GM12878 (cell line): ENCODE results near the gene SLC35F3. TPM values are rescaled to one million over a fixed set of nuclear protein-coding genes. Genes with fewer than 3 reads are reported as not detected.

Experiments used
- ATAC-seq: fragments of 200-7000 bp; cut with Tn5 transposase; 3 replicates; pipeline ENCODE4 v1.9.1; 2020; ENCODE audit warnings: mild to moderate bottlenecking, moderate library complexity
- BruUV-seq: library from RNA; stranded (reverse); fragments of 400-500 nt; replicated peaks from 2 replicates; lab custom pipeline; 2021; lab: Mats Ljungman, UMichigan
- CTCF ChIA-PET: fragments of 300-600 bp; sonication (Branson Sonifier 250); formaldehyde crosslinking; extraction: SDS; loops from one replicate; lab custom pipeline; 2021; ENCODE audit warnings: inconsistent platforms; lab: Yijun Ruan, JAX
- POLR2A ChIA-PET: fragments of 350-600 bp; formaldehyde crosslinking; extraction: SDS; loops from one replicate; lab custom pipeline; 2021; ENCODE audit warnings: inconsistent platforms; lab: Charles Lee
- RAD21 ChIA-PET: fragments of 300-600 bp; sonication (Branson Sonifier 250); formaldehyde crosslinking; loops from one replicate; lab custom pipeline; 2023; ENCODE audit warnings: antibody characterized with exemption; ENCODE audit not compliant: unreplicated experiment; lab: Charles Lee
- SMC1A ChIA-PET: fragments of 300-600 bp; sonication (Branson Sonifier 250); formaldehyde crosslinking; loops from one replicate; lab custom pipeline; 2023; ENCODE audit not compliant: unreplicated experiment, uncharacterized antibody; lab: Charles Lee
- DNase-seq: peaks from one replicate; pipeline ENCODE4 v3.0.0-alpha.2; 2011; ENCODE audit warnings: low read depth, low spot score
- FAIRE-seq: peaks from 3 replicates; lab custom pipeline; 2011; peaks lifted over from hg19 to GRCh38; lab: Jason Lieb, UNC
- H2AFZ ChIP-seq: 2 replicates; pipeline ENCODE4 v1.6.0; 2011; ENCODE audit warnings: low read depth, low read length, control low read depth; ENCODE audit not compliant: control insufficient read depth
- H3K27ac ChIP-seq: 2 replicates; pipeline ENCODE4 v1.5.1; 2011; ENCODE audit warnings: control low read depth; ENCODE audit not compliant: control insufficient read depth, insufficient read depth
- H3K27me3 ChIP-seq, 2 experiments: replicated peaks in 1 of 2; 2 replicates each; pipeline versions ENCODE4 v1.6.0 to v1.6.1; 2011; ENCODE audit warnings: low read length in 1 of 2; ENCODE audit not compliant: control insufficient read depth in 2 of 2, insufficient read depth in 2 of 2
- H3K36me3 ChIP-seq, 2 experiments: 2 replicates each; pipeline ENCODE4 v1.5.1; 2011; ENCODE audit warnings: low read length in 1 of 2; ENCODE audit not compliant: control insufficient read depth in 2 of 2, insufficient read depth in 2 of 2
- H3K4me1 ChIP-seq: 2 replicates; pipeline ENCODE4 v1.6.1; 2011; ENCODE audit warnings: mild to moderate bottlenecking, low read length, moderate library complexity, mixed read lengths; ENCODE audit not compliant: control insufficient read depth, insufficient read depth
- H3K4me2 ChIP-seq: 2 replicates; pipeline ENCODE4 v1.6.0; 2011; ENCODE audit warnings: control low read depth; ENCODE audit not compliant: control insufficient read depth, insufficient read depth
- H3K4me3 ChIP-seq: fragments of 200-600 bp; sonication (generic); 2 replicates; pipeline ENCODE4 v1.5.1; 2016
- H3K79me2 ChIP-seq: 2 replicates; pipeline ENCODE4 v1.6.0; 2011; ENCODE audit warnings: low read length; ENCODE audit not compliant: control insufficient read depth, insufficient read depth
- H3K9ac ChIP-seq: 2 replicates; pipeline ENCODE4 v1.8.0; 2011; ENCODE audit warnings: low read length, control low read depth, mixed read lengths; ENCODE audit not compliant: control insufficient read depth, insufficient read depth
- H3K9me3 ChIP-seq: replicated peaks from 3 replicates; pipeline ENCODE4 v1.5.1; 2011; ENCODE audit warnings: mild to moderate bottlenecking, low read length; ENCODE audit not compliant: control insufficient read depth, insufficient read depth
- H4K20me1 ChIP-seq: 2 replicates; pipeline ENCODE4 v1.6.0; 2011; ENCODE audit not compliant: control insufficient read depth, insufficient read depth
- CEBPB ChIP-seq, 2 experiments: fragments of 150-350 bp in 1 of 2; IDR thresholded peaks; 2 replicates each; pipeline ENCODE4 v1.6.1; 2012 to 2014; ENCODE audit warnings: low read depth in 2 of 2, low read length in 2 of 2, borderline replicate concordance in 1 of 2, inconsistent platforms in 1 of 2
- CUX1 ChIP-seq: IDR thresholded peaks from 2 replicates; pipeline ENCODE4 v1.6.1; 2012; ENCODE audit warnings: improper control_type of control experiment, low read depth, low read length; ENCODE audit not compliant: insufficient replicate concordance
- EGR1 ChIP-seq, 2 experiments: IDR thresholded peaks; 1 replicate in 1 of 2; 2 replicates in 1 of 2; pipeline ENCODE4 v1.6.1; 2011 to 2012; ENCODE audit warnings: low read depth in 2 of 2, low read length in 2 of 2, borderline replicate concordance in 1 of 2, mild to moderate bottlenecking in 1 of 2, moderate library complexity in 1 of 2
- SIX5 ChIP-seq: IDR thresholded peaks from 2 replicates; pipeline ENCODE4 v1.6.1; 2011; ENCODE audit warnings: mild to moderate bottlenecking, low read depth, low read length, moderate library complexity; ENCODE audit not compliant: severe bottlenecking
- STAT1 ChIP-seq: fragments of 450-650 bp; conservative IDR thresholded peaks from 2 replicates; pipeline ENCODE4 v1.6.1; 2014; ENCODE audit warnings: antibody characterized with exemption, mild to moderate bottlenecking
- YY1 ChIP-seq: IDR thresholded peaks from 2 replicates; pipeline ENCODE4 v1.6.1; 2011; ENCODE audit warnings: low read depth, mild to moderate bottlenecking, low read length
- ZBTB40 ChIP-seq: fragments of 450-650 bp; IDR thresholded peaks from 2 replicates; pipeline ENCODE4 v1.6.1; 2016; ENCODE audit warnings: mild to moderate bottlenecking, moderate library complexity, borderline replicate concordance
- WGBS: methylation state at CpG from one replicate; pipeline ENCODE4 v1.1.6; 2016; ENCODE audit warnings: low lambda C conversion rate; ENCODE audit not compliant: insufficient replicate concordance, insufficient coverage; ENCODE audit errors: missing lambda C conversion rate; 5-methylcytosine and 5-hydroxymethylcytosine counted together
- in situ Hi-C: fragments of 300-500 bp; cut with MboI; formaldehyde crosslinking; loops from 9 replicates; pipeline ENCODE4 v1.14.3; 2018; ENCODE audit warnings: mixed read lengths
- intact Hi-C: fragments of 100-400 bp; cut with micrococcal nuclease; formaldehyde crosslinking; loops from one replicate; pipeline ENCODE4 v1.14.2; 2022; ENCODE audit not compliant: unreplicated experiment
- polyA plus RNA-seq, 11 experiments: library from polyadenylated mRNA; depleted of rRNA in 4 of 11; unstranded in 6 of 11; stranded (reverse) in 5 of 11; fragments of >200 nt; fragmentation: Nextera tagmentation in 4 of 11; fragmentation: Illumina TruSeq in 1 of 11; extraction: Ambion mirVana in 4 of 11; extraction: Trizol in 1 of 11; gene quantifications; 1 replicate in 1 of 11; 2 replicates in 10 of 11; pipeline versions ENCODE4 v1.2.1 to v1.2.3, GENCODE V29; 2011 to 2016; ENCODE audit warnings: inconsistent platforms in 2 of 11, missing spikeins in 2 of 11, low read depth in 1 of 11
- total RNA-seq, 4 experiments: library from RNA; depleted of rRNA in 3 of 4; stranded (reverse); fragments of >200 nt in 3 of 4; fragmentation: Illumina TruSeq in 1 of 4; extraction: Trizol in 1 of 4; gene quantifications; 2 replicates each; pipeline versions ENCODE4 v1.2.1 to v1.2.3, GENCODE V29; 2013 to 2021

The SLC35F3 gene
- total and polyA plus RNA-seq, 10 of the 15 experiments (the other 5 are each of a cell fraction or from before 2014, with no cell fraction given): 1.0 to 8.6 (median 5.7) TPM

DNA sequence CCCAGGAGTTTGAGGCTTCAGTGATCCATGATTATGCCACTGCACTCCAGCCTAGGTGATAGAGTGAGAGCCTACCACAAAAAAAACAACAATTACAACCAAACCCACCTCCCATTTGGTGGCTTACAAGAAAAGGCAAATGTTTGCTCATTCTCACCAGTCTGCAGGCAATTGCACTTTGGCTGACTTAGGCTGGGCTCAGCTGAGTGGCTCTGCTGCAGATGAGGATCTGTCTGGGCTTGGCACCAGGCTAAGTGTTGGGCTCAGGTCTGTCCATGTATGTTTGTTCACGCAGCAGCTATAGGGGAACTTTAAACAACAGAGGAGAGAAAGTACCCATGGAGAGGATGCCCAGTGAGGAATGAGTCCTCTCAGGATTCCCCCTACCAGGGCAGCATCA, 440.8 kb downstream of the SLC35F3 start:
- DNase-seq (no peak), ATAC-seq (no peak), FAIRE-seq (no peak)
- Histone ChIP-seq H3K9ac (no peak overlapping the region), H3K9me3 (no peaks in the 10 kb centered on the region), H3K4me3 (no peak overlapping the region), H3K27me3 (peaks cover 0 to 4% of the 10 kb centered on the region in 2 experiments; a peak in 1 of 4 replicates), H3K36me3 (no peaks in the 10 kb centered on the region), H4K20me1 (no peaks in the 10 kb centered on the region), H2AFZ (no peak overlapping the region), H3K27ac (no peak overlapping the region), H3K79me2 (no peaks in the 10 kb centered on the region), H3K4me1 (no peaks in the 10 kb centered on the region), H3K4me2 (no peak overlapping the region)
- ChIA-PET RAD21 (no interaction called here), SMC1A (no interaction called here), CTCF (no interaction called here), POLR2A (no interaction called here)
- no TSS peak for BruUV-seq
- in situ Hi-C loops (no loop called here), intact Hi-C loops (no loop called here)
- no peak for TF ChIP-seq YY1
- TF ChIP-seq STAT1: no peak
- no peak for TF ChIP-seq EGR1 (IDR thresholded peaks at IDR 0.05; ENCODE audit: borderline replicate concordance in 1 of 2, low read depth in 2 of 2, low read length in 2 of 2)
- WGBS: 50% methylated on average over 1 of the region's 1 CpG

- H3K27ac ChIP-seq: no peak overlapping the region
- no peak for ATAC-seq
- RAD21 ChIA-PET: no interaction called here
- H2AFZ ChIP-seq: no peak overlapping the region
- no peak for FAIRE-seq
- H3K4me1 ChIP-seq: no peaks in the 10 kb centered on the region
- no peak overlapping the region for H3K4me2 ChIP-seq
- intact Hi-C loops: no loop called here
- no peaks in the 10 kb centered on the region for H3K36me3 ChIP-seq
- no peak for DNase-seq
- peaks cover 0 to 4% of the 10 kb centered on the region in 2 experiments; a peak in 1 of 4 replicates for H3K27me3 ChIP-seq
- CTCF ChIA-PET: no interaction called here
- WGBS: 48% methylated on average over 4 of the region's 4 CpGs
- no peaks in the 10 kb centered on the region for H3K79me2 ChIP-seq
- H3K9me3 ChIP-seq: no peaks in the 10 kb centered on the region
- TF ChIP-seq CUX1 (no peak), SIX5 (no peak), CEBPB (IDR thresholded peaks at IDR 0.05; ENCODE audit: borderline replicate concordance in 1 of 2, low read depth in 2 of 2, low read length in 2 of 2) (no peak), ZBTB40 (no peak)
- H4K20me1 ChIP-seq: no peaks in the 10 kb centered on the region
- no TSS peak for BruUV-seq
- in situ Hi-C loops: no loop called here
- SMC1A ChIA-PET: no interaction called here
- POLR2A ChIA-PET: no interaction called here
- no peak overlapping the region for H3K4me3 ChIP-seq
- H3K9ac ChIP-seq: no peak overlapping the region
Observed at GRCh38 chr1:234348964-234349363, 444.5 kb downstream of the SLC35F3 start.
